Measurements from ENCODE around the gene CCL22. TPM values are rescaled to one million over a fixed set of nuclear protein-coding genes. Genes with fewer than 3 reads are reported as not detected.

Gene CCL22
- total RNA-seq, 1 experiment from 2014 or later, result 0.68 TPM

DNA sequence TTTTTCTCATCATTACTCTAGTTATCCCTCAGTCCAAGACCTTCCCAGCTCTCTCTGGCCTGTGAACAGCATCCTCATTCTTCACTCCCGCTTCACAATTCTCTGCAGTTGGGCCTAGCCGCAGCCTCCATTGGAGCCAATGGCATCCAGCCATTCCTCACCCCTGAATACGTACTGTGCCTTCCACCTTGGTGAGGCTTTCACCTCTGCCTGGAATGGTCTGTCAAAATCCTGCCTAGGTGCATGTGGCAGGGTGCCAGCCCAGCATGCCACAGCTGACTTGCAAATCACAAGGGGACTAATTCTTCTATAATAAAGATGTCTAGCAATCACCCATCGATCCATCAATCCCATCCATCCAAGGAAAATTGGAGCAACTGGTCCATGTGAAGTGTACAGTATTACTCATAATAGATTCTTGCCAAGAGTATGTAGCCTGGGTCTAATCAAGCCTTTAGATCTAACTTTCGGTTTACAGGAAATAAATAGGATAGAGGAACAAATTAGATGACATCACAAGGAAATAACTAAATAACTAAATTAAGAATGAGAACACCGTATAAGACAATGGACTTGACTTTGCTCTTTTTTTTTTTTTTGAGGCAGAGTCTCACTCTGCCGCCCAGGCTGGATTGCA, 8.7 kb downstream of the CCL22 start:
- Mint-ChIP-seq H3K27me3 (ENCODE audit: insufficient read depth, unreplicated experiment) (no peaks in the 10 kb centered on the region), H3K36me3 (ENCODE audit: insufficient read depth, unreplicated experiment) (no peaks in the 10 kb centered on the region), H3K4me3 (ENCODE audit: unreplicated experiment) (no peak overlapping the region), H3K4me1 (ENCODE audit: low read depth, unreplicated experiment) (no peaks in the 10 kb centered on the region), H3K9me3 (ENCODE audit: unreplicated experiment) (no peaks in the 10 kb centered on the region), H3K27ac (ENCODE audit: unreplicated experiment) (no peak overlapping the region)
- intact Hi-C loops (cut with micrococcal nuclease; ENCODE audit: unreplicated experiment), result no loop called here
- Histone ChIP-seq H3K9me3 (no peaks in the 10 kb centered on the region), H3K36me3 (ENCODE audit: control insufficient read depth, insufficient read depth, low read length) (no peaks in the 10 kb centered on the region), H3K4me1 (peaks cover under 1% of the 10 kb centered on the region; the same call in 1 of the 2 replicates), H3K27me3 (replicated peaks; ENCODE audit: control insufficient read depth, insufficient read depth, low read length) (no peaks in the 10 kb centered on the region), H3K4me3 (ENCODE audit: low read depth, low read length) (no peak overlapping the region)
- no TSS peak for BruUV-seq (replicated peaks)
- ChIA-PET CTCF (no interaction called here), POLR2A (no interaction called here)
- no peak for DNase-seq
- TF ChIP-seq, protein P1, sequence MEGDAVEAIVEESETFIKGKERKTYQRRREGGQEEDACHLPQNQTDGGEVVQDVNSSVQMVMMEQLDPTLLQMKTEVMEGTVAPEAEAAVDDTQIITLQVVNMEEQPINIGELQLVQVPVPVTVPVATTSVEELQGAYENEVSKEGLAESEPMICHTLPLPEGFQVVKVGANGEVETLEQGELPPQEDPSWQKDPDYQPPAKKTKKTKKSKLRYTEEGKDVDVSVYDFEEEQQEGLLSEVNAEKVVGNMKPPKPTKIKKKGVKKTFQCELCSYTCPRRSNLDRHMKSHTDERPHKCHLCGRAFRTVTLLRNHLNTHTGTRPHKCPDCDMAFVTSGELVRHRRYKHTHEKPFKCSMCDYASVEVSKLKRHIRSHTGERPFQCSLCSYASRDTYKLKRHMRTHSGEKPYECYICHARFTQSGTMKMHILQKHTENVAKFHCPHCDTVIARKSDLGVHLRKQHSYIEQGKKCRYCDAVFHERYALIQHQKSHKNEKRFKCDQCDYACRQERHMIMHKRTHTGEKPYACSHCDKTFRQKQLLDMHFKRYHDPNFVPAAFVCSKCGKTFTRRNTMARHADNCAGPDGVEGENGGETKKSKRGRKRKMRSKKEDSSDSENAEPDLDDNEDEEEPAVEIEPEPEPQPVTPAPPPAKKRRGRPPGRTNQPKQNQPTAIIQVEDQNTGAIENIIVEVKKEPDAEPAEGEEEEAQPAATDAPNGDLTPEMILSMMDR (IDR thresholded peaks at IDR 0.05; ENCODE audit: insufficient read depth in 1 of 2, low read depth in 1 of 2, low read length in 1 of 2, severe bottlenecking in 1 of 2, unreplicated experiment in 1 of 2), result no peak

DNA sequence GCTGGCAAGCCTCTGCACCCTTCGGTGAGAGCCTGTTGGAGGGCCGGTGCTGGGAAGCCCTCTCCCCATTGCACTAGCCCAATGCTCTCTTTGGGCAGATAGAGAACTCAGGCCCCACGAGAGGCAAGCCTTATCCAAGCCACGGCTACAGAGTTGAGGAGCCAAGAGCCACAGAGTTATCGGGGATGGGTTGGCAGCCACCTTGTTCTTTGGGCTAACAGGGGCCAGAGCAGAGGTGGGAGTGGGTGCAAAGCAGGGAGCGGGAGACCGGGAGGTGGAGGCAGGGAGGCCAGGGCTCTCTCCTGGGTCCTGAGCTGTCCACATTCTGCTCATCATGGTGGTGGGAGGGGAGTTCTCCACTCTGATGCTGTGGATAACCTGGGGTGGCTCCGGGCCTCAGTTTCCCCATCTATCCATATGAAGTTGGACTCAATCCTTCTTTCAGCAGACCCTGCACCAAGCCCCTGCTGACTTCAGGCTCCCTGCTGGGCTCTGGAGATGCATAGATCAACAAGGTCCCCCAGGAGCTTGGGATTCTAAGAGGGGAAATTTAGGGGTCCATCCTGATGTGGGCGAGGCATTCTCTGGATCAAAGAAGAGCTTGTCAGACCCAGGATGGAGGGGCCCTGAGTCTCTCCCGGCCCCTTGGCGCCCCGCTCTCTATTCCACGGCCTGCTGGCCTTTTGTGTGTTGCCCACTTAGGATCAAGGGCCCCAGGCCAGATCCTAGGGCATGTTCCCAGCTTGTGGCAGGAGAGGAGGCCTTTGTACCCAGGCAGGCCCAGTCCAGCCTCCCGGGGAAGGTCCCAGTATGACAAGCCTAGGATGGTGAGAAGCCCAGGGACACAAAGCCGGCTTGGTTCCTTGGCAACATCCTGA, 13.2 kb downstream of the CCL22 start:
- TF ChIP-seq, protein P1 (IDR thresholded peaks at IDR 0.05; ENCODE audit: insufficient read depth in 1 of 2, low read depth in 1 of 2, low read length in 1 of 2, severe bottlenecking in 1 of 2, unreplicated experiment in 1 of 2), result no peak
- H3K27me3 ChIP-seq (replicated peaks; ENCODE audit: control insufficient read depth, insufficient read depth, low read length), result no peaks in the 10 kb centered on the region
- no peak overlapping the region for H3K4me3 Mint-ChIP-seq (ENCODE audit: unreplicated experiment)
- H3K36me3 ChIP-seq (ENCODE audit: control insufficient read depth, insufficient read depth, low read length), result no peaks in the 10 kb centered on the region
- H3K4me1 ChIP-seq, result peaks cover 6% of the 10 kb centered on the region; the same call in 1 of the 2 replicates
- H3K9me3 Mint-ChIP-seq (ENCODE audit: unreplicated experiment), result no peaks in the 10 kb centered on the region
- no peaks in the 10 kb centered on the region for H3K36me3 Mint-ChIP-seq (ENCODE audit: insufficient read depth, unreplicated experiment)
- CTCF ChIA-PET, result no interaction called here
- POLR2A ChIA-PET, result no interaction called here
- no TSS peak for BruUV-seq (replicated peaks)
- no peak overlapping the region for H3K27ac Mint-ChIP-seq (ENCODE audit: unreplicated experiment)
- H3K4me3 ChIP-seq (ENCODE audit: low read depth, low read length), result no peak overlapping the region
- intact Hi-C loops (cut with micrococcal nuclease; ENCODE audit: unreplicated experiment), result no loop called here
- peaks cover 7% of the 10 kb centered on the region for H3K4me1 Mint-ChIP-seq (ENCODE audit: low read depth, unreplicated experiment)
- no peaks in the 10 kb centered on the region for H3K27me3 Mint-ChIP-seq (ENCODE audit: insufficient read depth, unreplicated experiment)
- no peaks in the 10 kb centered on the region for H3K9me3 ChIP-seq
- DNase-seq, result no peak

DNA sequence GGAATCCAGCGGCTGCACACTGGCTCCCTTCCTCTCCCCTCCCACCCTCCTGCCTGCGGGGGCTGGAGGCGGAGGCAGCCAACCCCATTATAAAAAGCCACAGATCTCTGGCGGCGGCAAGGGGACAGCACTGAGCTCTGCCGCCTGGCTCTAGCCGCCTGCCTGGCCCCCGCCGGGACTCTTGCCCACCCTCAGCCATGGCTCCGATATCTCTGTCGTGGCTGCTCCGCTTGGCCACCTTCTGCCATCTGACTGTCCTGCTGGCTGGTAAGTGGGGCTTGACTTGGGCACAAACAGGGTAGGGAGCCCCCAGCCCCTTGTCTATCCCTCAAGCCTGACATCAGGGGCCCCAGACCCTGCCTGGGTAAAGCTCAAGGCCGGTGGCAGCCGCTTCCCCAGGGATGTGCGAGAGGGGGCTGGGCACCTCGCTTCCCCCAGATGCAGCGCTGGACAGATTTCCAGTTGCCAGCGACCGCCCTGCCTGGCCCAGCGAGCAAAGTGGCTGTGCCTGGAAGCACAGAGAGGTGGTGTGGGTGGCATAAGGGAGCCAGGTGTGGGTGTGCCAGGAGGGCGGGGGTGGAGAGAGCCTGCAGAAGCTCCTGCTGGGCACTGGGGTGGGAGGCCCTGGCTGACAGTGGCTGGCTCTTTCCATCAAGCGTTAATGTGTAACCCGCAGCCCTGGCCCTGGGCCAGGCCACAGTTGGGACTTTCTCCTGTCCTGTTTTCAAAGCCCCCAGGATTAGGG, 14.0 kb downstream of the CCL22 start, which contains the start of gene CX3CL1:
TSS of gene CX3CL1 (plus strand) at position 119 of the 745 bp plus-strand sequence. CDS start at position 198, 79 bp downstream.
- H3K4me1 Mint-ChIP-seq (ENCODE audit: low read depth, unreplicated experiment), result peaks cover 13% of the 10 kb centered on the region
- no TSS peak for BruUV-seq (replicated peaks)

More for the DNA sequence above, 14.0 kb downstream of the CCL22 start, which contains the start of gene CX3CL1:
- no peak for DNase-seq
- Histone ChIP-seq H3K27me3 (replicated peaks; ENCODE audit: control insufficient read depth, insufficient read depth, low read length) (no peaks in the 10 kb centered on the region), H3K9me3 (no peaks in the 10 kb centered on the region), H3K4me3 (ENCODE audit: low read depth, low read length) (no peak within 1 kb of the TSS), H3K36me3 (ENCODE audit: control insufficient read depth, insufficient read depth, low read length) (no peaks in the 10 kb centered on the region), H3K4me1 (peaks cover 13% of the 10 kb centered on the region)
- ChIA-PET POLR2A (no interaction called here), CTCF (no interaction called here)
- TF ChIP-seq, protein P1 (IDR thresholded peaks at IDR 0.05; ENCODE audit: insufficient read depth in 1 of 2, low read depth in 1 of 2, low read length in 1 of 2, severe bottlenecking in 1 of 2, unreplicated experiment in 1 of 2), result no peak
- H3K27ac Mint-ChIP-seq (ENCODE audit: unreplicated experiment), result peak within 1 kb of the TSS; percentile 48
- H3K4me3 Mint-ChIP-seq (ENCODE audit: unreplicated experiment), result no peak within 1 kb of the TSS
- no peaks in the 10 kb centered on the region for H3K27me3 Mint-ChIP-seq (ENCODE audit: insufficient read depth, unreplicated experiment)
- no peaks in the 10 kb centered on the region for H3K9me3 Mint-ChIP-seq (ENCODE audit: unreplicated experiment)
- no peaks in the 10 kb centered on the region for H3K36me3 Mint-ChIP-seq (ENCODE audit: insufficient read depth, unreplicated experiment)
- intact Hi-C loops (cut with micrococcal nuclease; ENCODE audit: unreplicated experiment), result no loop called here
